Measurements from ENCODE around the gene MEGF10.

MEGF10 gene

GRCh38 chr5:127352068-127352467 lies 61.5 kb downstream of the MEGF10 start:
- TF ChIP-seq, protein P1, sequence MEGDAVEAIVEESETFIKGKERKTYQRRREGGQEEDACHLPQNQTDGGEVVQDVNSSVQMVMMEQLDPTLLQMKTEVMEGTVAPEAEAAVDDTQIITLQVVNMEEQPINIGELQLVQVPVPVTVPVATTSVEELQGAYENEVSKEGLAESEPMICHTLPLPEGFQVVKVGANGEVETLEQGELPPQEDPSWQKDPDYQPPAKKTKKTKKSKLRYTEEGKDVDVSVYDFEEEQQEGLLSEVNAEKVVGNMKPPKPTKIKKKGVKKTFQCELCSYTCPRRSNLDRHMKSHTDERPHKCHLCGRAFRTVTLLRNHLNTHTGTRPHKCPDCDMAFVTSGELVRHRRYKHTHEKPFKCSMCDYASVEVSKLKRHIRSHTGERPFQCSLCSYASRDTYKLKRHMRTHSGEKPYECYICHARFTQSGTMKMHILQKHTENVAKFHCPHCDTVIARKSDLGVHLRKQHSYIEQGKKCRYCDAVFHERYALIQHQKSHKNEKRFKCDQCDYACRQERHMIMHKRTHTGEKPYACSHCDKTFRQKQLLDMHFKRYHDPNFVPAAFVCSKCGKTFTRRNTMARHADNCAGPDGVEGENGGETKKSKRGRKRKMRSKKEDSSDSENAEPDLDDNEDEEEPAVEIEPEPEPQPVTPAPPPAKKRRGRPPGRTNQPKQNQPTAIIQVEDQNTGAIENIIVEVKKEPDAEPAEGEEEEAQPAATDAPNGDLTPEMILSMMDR (IDR thresholded peaks at IDR 0.05; ENCODE audit: low read length, missing control alignments): no peak
- H3K4me3 ChIP-seq (replicated peaks; ENCODE audit: low read depth, low read length): no peak overlapping the region
- DNase-seq (ENCODE audit: low read depth): no peak

DNA sequence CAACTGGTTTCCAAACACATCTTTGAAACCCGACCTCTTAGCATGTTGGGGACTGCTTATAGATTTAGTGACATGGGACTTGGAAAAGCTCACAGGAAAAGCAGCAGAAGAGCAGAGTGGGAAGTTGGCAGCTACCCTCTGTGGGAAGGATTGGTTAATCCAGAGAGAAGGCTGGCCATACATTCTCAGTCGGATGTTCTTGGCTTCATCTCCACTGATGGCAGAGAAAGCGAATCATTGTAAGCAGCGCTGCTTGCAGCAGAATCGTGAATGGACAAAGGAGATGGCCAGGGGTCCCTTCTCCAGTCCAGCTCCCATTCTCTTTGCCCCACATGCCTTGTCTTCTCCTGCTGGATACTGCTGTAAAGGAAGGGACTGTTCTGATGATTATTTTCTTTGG lies 62.7 kb downstream of the MEGF10 start:
- H3K4me3 ChIP-seq (replicated peaks; ENCODE audit: low read depth, low read length): no peak overlapping the region
- TF ChIP-seq, protein P1 (IDR thresholded peaks at IDR 0.05; ENCODE audit: low read length, missing control alignments): no peak
- no peak for DNase-seq (ENCODE audit: low read depth)

- no peak for DNase-seq (ENCODE audit: low read depth)
- TF ChIP-seq, protein P1 (IDR thresholded peaks at IDR 0.05; ENCODE audit: low read length, missing control alignments): no peak
- H3K4me3 ChIP-seq (replicated peaks; ENCODE audit: low read depth, low read length): no peak overlapping the region
Observed at GRCh38 chr5:127353796-127354195, 63.2 kb downstream of the MEGF10 start.

- no peak overlapping the region for H3K4me3 ChIP-seq (replicated peaks; ENCODE audit: low read depth, low read length)
- DNase-seq (ENCODE audit: low read depth): no peak
- TF ChIP-seq, protein P1 (IDR thresholded peaks at IDR 0.05; ENCODE audit: low read length, missing control alignments): no peak
Observed at GRCh38 chr5:127355337-127355736, 64.7 kb downstream of the MEGF10 start.

- no peak overlapping the region for H3K4me3 ChIP-seq (replicated peaks; ENCODE audit: low read depth, low read length)
- peak; percentile 48 for DNase-seq (ENCODE audit: low read depth)
- TF ChIP-seq, protein P1 (IDR thresholded peaks at IDR 0.05; ENCODE audit: low read length, missing control alignments): no peak
Observed at GRCh38 chr5:127358284-127358683, 67.7 kb downstream of the MEGF10 start.

DNA sequence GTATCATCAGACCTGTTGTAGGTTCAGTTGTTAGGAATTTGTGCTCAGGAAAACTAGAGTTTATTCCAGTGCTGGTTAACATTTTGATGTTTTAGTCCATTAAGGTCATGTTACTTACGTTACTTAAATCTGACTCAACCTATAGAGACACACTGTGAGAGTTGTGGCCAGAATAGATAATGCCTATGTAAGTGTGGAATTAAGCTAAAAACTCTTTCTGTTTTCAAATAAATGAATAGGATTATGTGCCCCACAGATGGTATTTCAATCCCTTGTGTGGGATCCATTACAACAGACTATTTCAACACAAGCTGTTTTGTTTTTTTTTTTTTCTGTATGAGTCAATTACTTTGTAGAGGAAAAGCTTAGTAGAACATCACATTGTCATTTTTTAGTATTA lies 68.1 kb downstream of the MEGF10 start:
- TF ChIP-seq, protein P1 (IDR thresholded peaks at IDR 0.05; ENCODE audit: low read length, missing control alignments): no peak
- H3K4me3 ChIP-seq (replicated peaks; ENCODE audit: low read depth, low read length): no peak overlapping the region
- peak; percentile 23 for DNase-seq (ENCODE audit: low read depth)

DNA sequence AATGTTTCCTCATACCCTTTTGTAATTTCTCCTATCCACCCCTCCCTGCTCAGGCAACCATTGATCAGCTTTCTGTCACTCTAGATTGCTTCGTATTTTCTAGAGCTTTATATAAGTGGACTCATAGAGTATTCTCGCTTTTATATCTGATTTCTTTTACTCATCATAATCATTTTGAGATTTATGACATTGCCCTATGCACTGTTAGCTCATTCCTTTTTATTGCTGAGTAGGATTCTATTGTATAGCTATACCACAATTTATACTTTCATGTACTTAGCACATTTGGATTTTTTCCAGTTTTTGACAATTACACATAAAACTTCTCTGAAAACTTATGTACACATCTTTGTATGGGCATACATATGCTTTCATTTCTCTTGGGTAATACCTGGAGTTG lies 68.9 kb downstream of the MEGF10 start:
- TF ChIP-seq, protein P1 (IDR thresholded peaks at IDR 0.05; ENCODE audit: low read length, missing control alignments): no peak

More for the DNA sequence above, 68.9 kb downstream of the MEGF10 start:
- H3K4me3 ChIP-seq (replicated peaks; ENCODE audit: low read depth, low read length): no peak overlapping the region
- DNase-seq (ENCODE audit: low read depth): no peak
